ENCODE results near the gene ADCY5.

The ADCY5 gene

GRCh38 chr3:123457841-123458240 is 9.0 kb upstream of the ADCY5 start:
- no peak for DNase-seq

- DNase-seq, result no peak
These were observed 4.8 kb upstream of the ADCY5 start for GRCh38 chr3:123453675-123454074.

- DNase-seq, result no peak
These were observed 2.3 kb upstream of the ADCY5 start for GRCh38 chr3:123451186-123451585.

- DNase-seq, result no peak
These were observed 1.2 kb upstream of the ADCY5 start for GRCh38 chr3:123449997-123450604.

- DNase-seq, result no peak
These were observed 459 bp upstream of the ADCY5 start for GRCh38 chr3:123449102-123449996.

- peak; percentile 10 for DNase-seq
These were observed 957 bp downstream of the ADCY5 start for GRCh38 chr3:123447749-123448517.

- no peak for DNase-seq
These were observed 1.5 kb downstream of the ADCY5 start for GRCh38 chr3:123447416-123447748.

- DNase-seq, result no peak
These were observed 2.2 kb downstream of the ADCY5 start for GRCh38 chr3:123446610-123447109.

GRCh38 chr3:123446210-123446609 is 2.7 kb downstream of the ADCY5 start:
- no peak for DNase-seq

GRCh38 chr3:123445702-123446101 is 3.2 kb downstream of the ADCY5 start:
- no peak for DNase-seq

- no peak for DNase-seq
These were observed 4.1 kb downstream of the ADCY5 start for GRCh38 chr3:123444744-123445143.

- no peak for DNase-seq
These were observed 4.9 kb downstream of the ADCY5 start for GRCh38 chr3:123444023-123444422.

- no peak for DNase-seq
These were observed 6.0 kb downstream of the ADCY5 start for GRCh38 chr3:123442908-123443307.

GRCh38 chr3:123442125-123442524 is 6.8 kb downstream of the ADCY5 start:
- DNase-seq, result no peak

- DNase-seq, result no peak
These were observed 8.9 kb downstream of the ADCY5 start for GRCh38 chr3:123439806-123440580.

GRCh38 chr3:123432832-123433523 is 15.9 kb downstream of the ADCY5 start:
- DNase-seq, result no peak

GRCh38 chr3:123431658-123432324 is 17.1 kb downstream of the ADCY5 start:
- no peak for DNase-seq

- no peak for DNase-seq
These were observed 17.8 kb downstream of the ADCY5 start for GRCh38 chr3:123431007-123431657.

GRCh38 chr3:123430266-123430665 is 18.6 kb downstream of the ADCY5 start:
- no peak for DNase-seq

GRCh38 chr3:123429362-123430125 is 19.3 kb downstream of the ADCY5 start:
- no peak for DNase-seq
